Measurements from ENCODE around the gene GPR183.

DNA sequence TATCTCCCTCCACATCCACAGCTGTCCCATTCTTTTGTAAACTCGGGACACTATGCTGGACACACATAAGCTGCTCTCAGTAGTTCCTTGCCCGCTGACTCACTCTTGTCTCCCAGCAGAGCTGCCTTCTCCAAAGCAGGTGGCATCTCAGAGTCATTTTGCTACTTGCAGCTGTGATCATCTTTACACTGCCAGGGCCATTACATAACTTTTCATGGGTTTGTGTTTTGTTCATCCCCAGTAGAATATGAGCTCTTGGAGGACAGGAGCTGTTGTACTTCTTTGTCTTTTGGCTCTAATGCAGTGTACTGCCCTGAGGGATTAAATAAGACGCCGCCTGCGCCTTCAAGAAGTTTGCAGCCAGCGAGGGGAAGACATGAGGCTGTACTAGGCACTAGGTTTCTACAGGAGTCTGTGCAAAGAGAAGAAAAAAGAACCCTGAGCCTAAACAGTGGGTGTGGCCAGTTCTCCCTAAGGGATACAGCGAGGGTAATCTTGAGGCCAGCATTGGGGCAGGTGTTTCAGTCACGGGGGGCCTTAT lies 40.8 kb upstream of the GPR183 start:
- TF ChIP-seq SIN3A (IDR thresholded peaks at IDR 0.05; ENCODE audit: borderline replicate concordance, insufficient read depth, low read length) (no peak), POLR2AphosphoS5 (IDR thresholded peaks at IDR 0.05; ENCODE audit: low read depth, low read length) (no peak), TAF1 (IDR thresholded peaks at IDR 0.05; ENCODE audit: borderline replicate concordance, insufficient read depth, low read length) (no peak), FOXP2 (optimal IDR thresholded peaks at IDR 0.05; ENCODE audit: borderline replicate concordance, extremely low read depth, extremely low read length, insufficient read depth) (no peak)
- TF ChIP-seq, protein P1, sequence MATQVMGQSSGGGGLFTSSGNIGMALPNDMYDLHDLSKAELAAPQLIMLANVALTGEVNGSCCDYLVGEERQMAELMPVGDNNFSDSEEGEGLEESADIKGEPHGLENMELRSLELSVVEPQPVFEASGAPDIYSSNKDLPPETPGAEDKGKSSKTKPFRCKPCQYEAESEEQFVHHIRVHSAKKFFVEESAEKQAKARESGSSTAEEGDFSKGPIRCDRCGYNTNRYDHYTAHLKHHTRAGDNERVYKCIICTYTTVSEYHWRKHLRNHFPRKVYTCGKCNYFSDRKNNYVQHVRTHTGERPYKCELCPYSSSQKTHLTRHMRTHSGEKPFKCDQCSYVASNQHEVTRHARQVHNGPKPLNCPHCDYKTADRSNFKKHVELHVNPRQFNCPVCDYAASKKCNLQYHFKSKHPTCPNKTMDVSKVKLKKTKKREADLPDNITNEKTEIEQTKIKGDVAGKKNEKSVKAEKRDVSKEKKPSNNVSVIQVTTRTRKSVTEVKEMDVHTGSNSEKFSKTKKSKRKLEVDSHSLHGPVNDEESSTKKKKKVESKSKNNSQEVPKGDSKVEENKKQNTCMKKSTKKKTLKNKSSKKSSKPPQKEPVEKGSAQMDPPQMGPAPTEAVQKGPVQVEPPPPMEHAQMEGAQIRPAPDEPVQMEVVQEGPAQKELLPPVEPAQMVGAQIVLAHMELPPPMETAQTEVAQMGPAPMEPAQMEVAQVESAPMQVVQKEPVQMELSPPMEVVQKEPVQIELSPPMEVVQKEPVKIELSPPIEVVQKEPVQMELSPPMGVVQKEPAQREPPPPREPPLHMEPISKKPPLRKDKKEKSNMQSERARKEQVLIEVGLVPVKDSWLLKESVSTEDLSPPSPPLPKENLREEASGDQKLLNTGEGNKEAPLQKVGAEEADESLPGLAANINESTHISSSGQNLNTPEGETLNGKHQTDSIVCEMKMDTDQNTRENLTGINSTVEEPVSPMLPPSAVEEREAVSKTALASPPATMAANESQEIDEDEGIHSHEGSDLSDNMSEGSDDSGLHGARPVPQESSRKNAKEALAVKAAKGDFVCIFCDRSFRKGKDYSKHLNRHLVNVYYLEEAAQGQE (IDR thresholded peaks at IDR 0.05; ENCODE audit: insufficient read depth in 1 of 2, low read depth in 2 of 2, low read length in 2 of 2), result no peak

All from PFSK-1 (cell line).